SK-N-SH (cell line): ENCODE results near the gene SLC7A11.

Experiments
- NFIC ChIP-seq: IDR thresholded peaks from 2 replicates; pipeline ENCODE4 v1.4.0; 2012; ENCODE audit warnings: borderline replicate concordance
- RFX5 ChIP-seq: IDR thresholded peaks from 2 replicates; pipeline ENCODE4 v1.6.1; 2012; ENCODE audit warnings: mild to moderate bottlenecking, improper control_type of control experiment, low read length
- TAF1 ChIP-seq: IDR thresholded peaks from 2 replicates; pipeline ENCODE4 v1.6.1; 2012; ENCODE audit warnings: low read depth, mild to moderate bottlenecking, low read length, moderate library complexity, borderline replicate concordance
- YY1 ChIP-seq: IDR thresholded peaks from 2 replicates; pipeline ENCODE4 v1.4.0; 2012; ENCODE audit warnings: low read depth, mild to moderate bottlenecking
- TF ChIP-seq, protein P1 (sequence below): fragments of 150-350 bp; IDR thresholded peaks from 2 replicates; pipeline ENCODE4 v1.6.1; 2016; ENCODE audit warnings: mild to moderate bottlenecking, low read depth, low read length
- TF ChIP-seq, protein P2 (sequence below): IDR thresholded peaks from 2 replicates; pipeline ENCODE4 v1.4.0; 2012; ENCODE audit warnings: low read depth, borderline replicate concordance
- TF ChIP-seq, protein P3 (sequence below): fragments of 200-600 bp; sonication (generic); IDR thresholded peaks from 2 replicates; pipeline ENCODE4 v1.6.1; 2017; ENCODE audit warnings: antibody characterized with exemption, mild to moderate bottlenecking, moderate library complexity
- TF ChIP-seq, protein P4 (sequence below): fragments of 150-350 bp; IDR thresholded peaks from 2 replicates; pipeline ENCODE4 v1.6.1; 2017; ENCODE audit warnings: antibody characterized with exemption, low read length, low read depth, borderline replicate concordance

DNA sequence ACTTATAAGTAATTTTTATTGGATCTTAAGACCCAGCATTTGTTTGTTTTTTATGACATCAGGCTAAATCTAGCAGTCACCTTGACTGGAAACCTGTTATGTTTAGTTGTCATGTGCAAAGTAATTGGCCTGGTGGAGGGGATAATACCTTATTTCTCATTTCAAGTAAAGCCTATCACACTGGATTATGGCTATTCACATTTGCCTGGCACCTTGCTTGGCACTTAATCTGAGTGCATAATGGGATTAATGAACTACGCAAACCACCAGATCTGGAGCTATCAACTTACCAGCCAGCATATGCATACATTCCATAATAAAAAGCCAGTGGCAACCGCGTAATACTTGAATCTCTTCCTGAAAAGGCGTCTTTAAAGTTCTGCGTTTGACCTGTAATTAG, 23.2 kb downstream of the SLC7A11 start:
- TF ChIP-seq YY1 (no peak), NFIC (no peak), RFX5 (no peak), TAF1 (no peak)
- TF ChIP-seq, protein P1, sequence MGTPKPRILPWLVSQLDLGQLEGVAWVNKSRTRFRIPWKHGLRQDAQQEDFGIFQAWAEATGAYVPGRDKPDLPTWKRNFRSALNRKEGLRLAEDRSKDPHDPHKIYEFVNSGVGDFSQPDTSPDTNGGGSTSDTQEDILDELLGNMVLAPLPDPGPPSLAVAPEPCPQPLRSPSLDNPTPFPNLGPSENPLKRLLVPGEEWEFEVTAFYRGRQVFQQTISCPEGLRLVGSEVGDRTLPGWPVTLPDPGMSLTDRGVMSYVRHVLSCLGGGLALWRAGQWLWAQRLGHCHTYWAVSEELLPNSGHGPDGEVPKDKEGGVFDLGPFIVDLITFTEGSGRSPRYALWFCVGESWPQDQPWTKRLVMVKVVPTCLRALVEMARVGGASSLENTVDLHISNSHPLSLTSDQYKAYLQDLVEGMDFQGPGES = no peak
- TF ChIP-seq, protein P2, sequence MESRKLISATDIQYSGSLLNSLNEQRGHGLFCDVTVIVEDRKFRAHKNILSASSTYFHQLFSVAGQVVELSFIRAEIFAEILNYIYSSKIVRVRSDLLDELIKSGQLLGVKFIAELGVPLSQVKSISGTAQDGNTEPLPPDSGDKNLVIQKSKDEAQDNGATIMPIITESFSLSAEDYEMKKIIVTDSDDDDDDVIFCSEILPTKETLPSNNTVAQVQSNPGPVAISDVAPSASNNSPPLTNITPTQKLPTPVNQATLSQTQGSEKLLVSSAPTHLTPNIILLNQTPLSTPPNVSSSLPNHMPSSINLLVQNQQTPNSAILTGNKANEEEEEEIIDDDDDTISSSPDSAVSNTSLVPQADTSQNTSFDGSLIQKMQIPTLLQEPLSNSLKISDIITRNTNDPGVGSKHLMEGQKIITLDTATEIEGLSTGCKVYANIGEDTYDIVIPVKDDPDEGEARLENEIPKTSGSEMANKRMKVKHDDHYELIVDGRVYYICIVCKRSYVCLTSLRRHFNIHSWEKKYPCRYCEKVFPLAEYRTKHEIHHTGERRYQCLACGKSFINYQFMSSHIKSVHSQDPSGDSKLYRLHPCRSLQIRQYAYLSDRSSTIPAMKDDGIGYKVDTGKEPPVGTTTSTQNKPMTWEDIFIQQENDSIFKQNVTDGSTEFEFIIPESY = no peak
- TF ChIP-seq, protein P3, sequence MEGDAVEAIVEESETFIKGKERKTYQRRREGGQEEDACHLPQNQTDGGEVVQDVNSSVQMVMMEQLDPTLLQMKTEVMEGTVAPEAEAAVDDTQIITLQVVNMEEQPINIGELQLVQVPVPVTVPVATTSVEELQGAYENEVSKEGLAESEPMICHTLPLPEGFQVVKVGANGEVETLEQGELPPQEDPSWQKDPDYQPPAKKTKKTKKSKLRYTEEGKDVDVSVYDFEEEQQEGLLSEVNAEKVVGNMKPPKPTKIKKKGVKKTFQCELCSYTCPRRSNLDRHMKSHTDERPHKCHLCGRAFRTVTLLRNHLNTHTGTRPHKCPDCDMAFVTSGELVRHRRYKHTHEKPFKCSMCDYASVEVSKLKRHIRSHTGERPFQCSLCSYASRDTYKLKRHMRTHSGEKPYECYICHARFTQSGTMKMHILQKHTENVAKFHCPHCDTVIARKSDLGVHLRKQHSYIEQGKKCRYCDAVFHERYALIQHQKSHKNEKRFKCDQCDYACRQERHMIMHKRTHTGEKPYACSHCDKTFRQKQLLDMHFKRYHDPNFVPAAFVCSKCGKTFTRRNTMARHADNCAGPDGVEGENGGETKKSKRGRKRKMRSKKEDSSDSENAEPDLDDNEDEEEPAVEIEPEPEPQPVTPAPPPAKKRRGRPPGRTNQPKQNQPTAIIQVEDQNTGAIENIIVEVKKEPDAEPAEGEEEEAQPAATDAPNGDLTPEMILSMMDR = no peak
- TF ChIP-seq, protein P4, sequence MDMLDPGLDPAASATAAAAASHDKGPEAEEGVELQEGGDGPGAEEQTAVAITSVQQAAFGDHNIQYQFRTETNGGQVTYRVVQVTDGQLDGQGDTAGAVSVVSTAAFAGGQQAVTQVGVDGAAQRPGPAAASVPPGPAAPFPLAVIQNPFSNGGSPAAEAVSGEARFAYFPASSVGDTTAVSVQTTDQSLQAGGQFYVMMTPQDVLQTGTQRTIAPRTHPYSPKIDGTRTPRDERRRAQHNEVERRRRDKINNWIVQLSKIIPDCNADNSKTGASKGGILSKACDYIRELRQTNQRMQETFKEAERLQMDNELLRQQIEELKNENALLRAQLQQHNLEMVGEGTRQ = no peak
